Measurements from ENCODE around the gene ZHX3. TPM values are rescaled to one million over a fixed set of nuclear protein-coding genes. Genes with fewer than 3 reads are reported as not detected.

Gene ZHX3
- total RNA-seq, 1 donor from 2014 or later, result 26.8 TPM

- TF ChIP-seq CTCF (IDR thresholded peaks at IDR 0.05), result no peak
- no peak for TF ChIP-seq POLR2AphosphoS5 (IDR thresholded peaks at IDR 0.05; ENCODE audit: insufficient read depth in 1 of 2, low read depth in 1 of 2)
- no peak for TF ChIP-seq POLR2A (IDR thresholded peaks at IDR 0.05)
- intact Hi-C loops (cut with DNase I), result no loop called here
These were observed 129.9 kb downstream of the ZHX3 start for GRCh38 chr20:41187668-41188067.

GRCh38 chr20:41185013-41185757, 132.3 kb downstream of the ZHX3 start:
- no peak for DNase-seq (ENCODE audit: extremely low spot score in 2 of 2)
- Histone ChIP-seq H3K4me3 (no peak overlapping the region), H3K27me3 (no peaks in the 10 kb centered on the region), H3K27ac (no peak overlapping the region), H3K4me1 (no peaks in the 10 kb centered on the region), H3K36me3 (peaks cover 0 to 10% of the 10 kb centered on the region in 2 donors), H3K9me3 (no peaks in the 10 kb centered on the region)
- no peak for TF ChIP-seq POLR2A (IDR thresholded peaks at IDR 0.05)
- no peak for TF ChIP-seq POLR2AphosphoS5 (IDR thresholded peaks at IDR 0.05; ENCODE audit: insufficient read depth in 1 of 2, low read depth in 1 of 2)
- TF ChIP-seq CTCF (IDR thresholded peaks at IDR 0.05), result no peak
- intact Hi-C loops (cut with DNase I), result no loop called here

More at GRCh38 chr20:41187668-41188067, 129.9 kb downstream of the ZHX3 start:
- Histone ChIP-seq H3K9me3 (no peaks in the 10 kb centered on the region), H3K4me3 (no peak overlapping the region), H3K4me1 (no peaks in the 10 kb centered on the region), H3K27me3 (no peaks in the 10 kb centered on the region), H3K27ac (no peak overlapping the region), H3K36me3 (peaks cover 0 to 16% of the 10 kb centered on the region in 2 donors)
- DNase-seq (ENCODE audit: extremely low spot score in 2 of 2), result no peak

GRCh38 chr20:41183831-41184230, 133.7 kb downstream of the ZHX3 start:
- TF ChIP-seq POLR2A (IDR thresholded peaks at IDR 0.05), result no peak
- no peak for TF ChIP-seq POLR2AphosphoS5 (IDR thresholded peaks at IDR 0.05; ENCODE audit: insufficient read depth in 1 of 2, low read depth in 1 of 2)
- no peak for TF ChIP-seq CTCF (IDR thresholded peaks at IDR 0.05)
- Histone ChIP-seq H3K27me3 (no peaks in the 10 kb centered on the region), H3K4me1 (no peaks in the 10 kb centered on the region), H3K4me3 (no peak overlapping the region), H3K36me3 (peaks cover 0 to 10% of the 10 kb centered on the region in 2 donors), H3K9me3 (no peaks in the 10 kb centered on the region), H3K27ac (no peak overlapping the region)
- intact Hi-C loops (cut with DNase I), result no loop called here
- no peak for DNase-seq (ENCODE audit: extremely low spot score in 2 of 2)

GRCh38 chr20:41183391-41183790, 134.1 kb downstream of the ZHX3 start:
- no peaks in the 10 kb centered on the region for H3K9me3 ChIP-seq
- intact Hi-C loops (cut with DNase I), result no loop called here
- H3K27ac ChIP-seq, result no peak overlapping the region
- no peak for TF ChIP-seq POLR2AphosphoS5 (IDR thresholded peaks at IDR 0.05; ENCODE audit: insufficient read depth in 1 of 2, low read depth in 1 of 2)
- TF ChIP-seq CTCF (IDR thresholded peaks at IDR 0.05), result no peak
- TF ChIP-seq POLR2A (IDR thresholded peaks at IDR 0.05), result no peak
- peaks cover 0 to 10% of the 10 kb centered on the region in 2 donors for H3K36me3 ChIP-seq
- no peak overlapping the region for H3K4me3 ChIP-seq
- DNase-seq (ENCODE audit: extremely low spot score in 2 of 2), result peak in 1 of 2 donors; percentile 81
- H3K4me1 ChIP-seq, result no peaks in the 10 kb centered on the region
- H3K27me3 ChIP-seq, result no peaks in the 10 kb centered on the region
